Neural crest cell (in vitro differentiated cells): Measurements from ENCODE around the gene DACT1. TPM values are rescaled to one million over a fixed set of nuclear protein-coding genes. Genes with fewer than 3 reads are reported as not detected.

Experiments
- DNase-seq: peaks from one replicate; pipeline ENCODE4 v3.0.0; 2021; ENCODE audit warnings: low read depth, mixed read lengths, low spot score
- H3K27ac Mint-ChIP-seq: one replicate; pipeline ENCODE4 v1.8.0; 2021; ENCODE audit warnings: mild to moderate bottlenecking, mixed read lengths; ENCODE audit not compliant: unreplicated experiment
- H3K27me3 Mint-ChIP-seq: 2 replicates; pipeline ENCODE4 v1.8.0; 2021; ENCODE audit warnings: low read depth, mild to moderate bottlenecking, mixed read lengths
- H3K36me3 Mint-ChIP-seq: 2 replicates; pipeline ENCODE4 v1.8.0; 2021; ENCODE audit warnings: low read depth, mild to moderate bottlenecking, mixed read lengths
- H3K4me1 Mint-ChIP-seq: 2 replicates; pipeline ENCODE4 v1.8.0; 2021; ENCODE audit warnings: mixed read lengths
- H3K4me3 Mint-ChIP-seq: one replicate; pipeline ENCODE4 v1.8.0; 2021; ENCODE audit warnings: mild to moderate bottlenecking, mixed read lengths
- H3K9me3 Mint-ChIP-seq: 2 replicates; pipeline ENCODE4 v1.8.0; 2021; ENCODE audit warnings: mixed read lengths
- CTCF ChIP-seq: fragments of 200-600 bp; sonication (generic); conservative IDR thresholded peaks from 2 replicates; pipeline ENCODE4 v1.5.0; 2021; ENCODE audit warnings: antibody characterized with exemption, mild to moderate bottlenecking
- total RNA-seq: library from RNA; stranded (reverse); gene quantifications from 2 replicates; pipeline ENCODE4 v1.2.1, GENCODE V29; 2021

DACT1 gene
- total RNA-seq, 1 donor from 2014 or later = 5.2 TPM

- no peaks in the 10 kb centered on the region for H3K36me3 Mint-ChIP-seq
- H3K4me1 Mint-ChIP-seq = no peaks in the 10 kb centered on the region
- DNase-seq = no peak
- no peak overlapping the region for H3K27ac Mint-ChIP-seq
- no peaks in the 10 kb centered on the region for H3K27me3 Mint-ChIP-seq
- no peak overlapping the region for H3K4me3 Mint-ChIP-seq
- H3K9me3 Mint-ChIP-seq = no peaks in the 10 kb centered on the region
- TF ChIP-seq CTCF = no peak
Measured at GRCh38 chr14:58677001-58677400, 39.2 kb downstream of the DACT1 start.

- no peak for DNase-seq
- H3K9me3 Mint-ChIP-seq = peaks cover 2% of the 10 kb centered on the region
- H3K36me3 Mint-ChIP-seq = no peaks in the 10 kb centered on the region
- no peak for TF ChIP-seq CTCF
- H3K27me3 Mint-ChIP-seq = no peaks in the 10 kb centered on the region
- H3K4me3 Mint-ChIP-seq = no peak overlapping the region
- H3K27ac Mint-ChIP-seq = no peak overlapping the region
- peaks cover 5% of the 10 kb centered on the region for H3K4me1 Mint-ChIP-seq
Measured at GRCh38 chr14:58677517-58677916, 39.8 kb downstream of the DACT1 start.

- TF ChIP-seq CTCF = no peak
- H3K9me3 Mint-ChIP-seq = peaks cover 2% of the 10 kb centered on the region
- no peaks in the 10 kb centered on the region for H3K27me3 Mint-ChIP-seq
- H3K4me1 Mint-ChIP-seq = peaks cover 5% of the 10 kb centered on the region
- no peak for DNase-seq
- H3K36me3 Mint-ChIP-seq = no peaks in the 10 kb centered on the region
- H3K4me3 Mint-ChIP-seq = no peak overlapping the region
- no peak overlapping the region for H3K27ac Mint-ChIP-seq
Measured at GRCh38 chr14:58677996-58678395, 40.2 kb downstream of the DACT1 start.

GRCh38 chr14:58680698-58681097 lies 42.9 kb downstream of the DACT1 start:
- peaks cover 5% of the 10 kb centered on the region for H3K4me1 Mint-ChIP-seq
- peaks cover 2% of the 10 kb centered on the region for H3K9me3 Mint-ChIP-seq
- no peaks in the 10 kb centered on the region for H3K27me3 Mint-ChIP-seq
- H3K36me3 Mint-ChIP-seq = no peaks in the 10 kb centered on the region
- TF ChIP-seq CTCF = no peak
- H3K27ac Mint-ChIP-seq = no peak overlapping the region
- H3K4me3 Mint-ChIP-seq = no peak overlapping the region
- DNase-seq = no peak

- Mint-ChIP-seq H3K27me3 (no peaks in the 10 kb centered on the region), H3K4me3 (no peak overlapping the region), H3K4me1 (peaks cover 2% of the 10 kb centered on the region), H3K36me3 (peaks cover 4% of the 10 kb centered on the region), H3K27ac (no peak overlapping the region), H3K9me3 (peaks cover 8% of the 10 kb centered on the region)
- TF ChIP-seq CTCF = no peak
- DNase-seq = no peak
Measured at GRCh38 chr14:58687232-58687795, 49.6 kb downstream of the DACT1 start.
